Endothelial cell of umbilical vein (primary cell): ENCODE measurements around the gene TYK2. TPM values are rescaled to one million over a fixed set of nuclear protein-coding genes. Genes with fewer than 3 reads are reported as not detected.
A peak's percentile ranks its signal among the peaks of the same experiment; 100 is the strongest.

Experiments used
- BruUV-seq: library from RNA; stranded (reverse); fragments of 400-500 nt; replicated peaks from 2 replicates; lab custom pipeline; 2021; lab: Mats Ljungman, UMichigan
- CTCF ChIA-PET: fragments of 300-600, 350-600 bp; sonication (Branson Sonifier 250); formaldehyde crosslinking; loops from one replicate; lab custom pipeline; 2021; ENCODE audit warnings: antibody characterized with exemption, inconsistent platforms; lab: Charles Lee
- POLR2A ChIA-PET: fragments of 300-600, 350-600 bp; sonication (Branson Sonifier 250); formaldehyde crosslinking; loops from one replicate; lab custom pipeline; 2021; ENCODE audit warnings: antibody characterized with exemption, inconsistent platforms; lab: Charles Lee
- DNase-seq: peaks from one replicate; pipeline ENCODE4 v3.0.0-alpha.2; 2011; ENCODE audit warnings: low read depth, low spot score
- FAIRE-seq: peaks from 2 replicates; lab custom pipeline; 2011; peaks lifted over from hg19 to GRCh38; lab: Jason Lieb, UNC
- H2AFZ ChIP-seq: 2 replicates; pipeline ENCODE4 v1.6.0; 2012; ENCODE audit warnings: low read depth, low read length, control low read depth, inconsistent platforms
- H3K27ac ChIP-seq: 2 replicates; pipeline ENCODE4 v1.5.1; 2011; ENCODE audit warnings: low read depth, mild to moderate bottlenecking, control low read depth, low read length, moderate library complexity; ENCODE audit not compliant: insufficient read depth
- H3K27me3 ChIP-seq, 2 experiments: 2 replicates each; pipeline versions ENCODE4 v1.6.0 to v1.6.1; 2011; ENCODE audit warnings: low read length in 2 of 2, mixed read lengths in 1 of 2; ENCODE audit not compliant: control insufficient read depth in 2 of 2, insufficient read depth in 2 of 2
- H3K36me3 ChIP-seq, 2 experiments: 2 replicates in 1 of 2; 3 replicates in 1 of 2; pipeline ENCODE4 v1.5.1; 2011; ENCODE audit warnings: low read length in 2 of 2, mild to moderate bottlenecking in 1 of 2, moderate library complexity in 1 of 2; ENCODE audit not compliant: control insufficient read depth in 2 of 2, insufficient read depth in 2 of 2; ENCODE audit errors: extremely low read depth in 1 of 2
- H3K4me1 ChIP-seq: 3 replicates; pipeline ENCODE4 v1.5.1; 2011; ENCODE audit warnings: mild to moderate bottlenecking, low read length; ENCODE audit not compliant: control insufficient read depth, insufficient read depth; ENCODE audit errors: extremely low read depth
- H3K4me2 ChIP-seq: 2 replicates; pipeline ENCODE4 v1.6.1; 2011; ENCODE audit warnings: low read length, control low read depth, mixed read lengths; ENCODE audit not compliant: insufficient read depth
- H3K4me3 ChIP-seq, 3 experiments: fragments of 200-600 bp in 1 of 3; sonication (generic), shearing (Covaris generic) in 1 of 3; replicated peaks in 1 of 3; 2 replicates each; pipeline ENCODE4 v1.5.1; 2011 to 2016; ENCODE audit warnings: control low read depth in 3 of 3, low read length in 3 of 3, mild to moderate bottlenecking in 2 of 3, inconsistent platforms in 1 of 3, low read depth in 1 of 3, moderate library complexity in 1 of 3; ENCODE audit not compliant: insufficient read depth in 1 of 3
- H3K79me2 ChIP-seq: 2 replicates; pipeline ENCODE4 v1.6.0; 2012; ENCODE audit warnings: low read length, inconsistent platforms; ENCODE audit not compliant: control insufficient read depth, insufficient read depth
- H3K9ac ChIP-seq: replicated peaks from 2 replicates; pipeline ENCODE3; 2011; ENCODE audit warnings: low read length, control low read depth; ENCODE audit not compliant: insufficient read depth; ENCODE audit errors: extremely low read depth
- H3K9me1 ChIP-seq: replicated peaks from 3 replicates; pipeline ENCODE4 v1.6.0; 2011; ENCODE audit warnings: mild to moderate bottlenecking, low read length; ENCODE audit not compliant: control insufficient read depth, insufficient read depth; ENCODE audit errors: extremely low read depth
- H3K9me3 ChIP-seq: replicated peaks from 2 replicates; pipeline ENCODE4 v1.5.1; 2012; ENCODE audit warnings: low read length, inconsistent platforms; ENCODE audit not compliant: control insufficient read depth, insufficient read depth
- H4K20me1 ChIP-seq: replicated peaks from 2 replicates; pipeline ENCODE3; 2011; ENCODE audit warnings: mild to moderate bottlenecking, low read length; ENCODE audit not compliant: control insufficient read depth, insufficient read depth; ENCODE audit errors: extremely low read depth
- CTCF ChIP-seq, 2 donors: IDR thresholded peaks; 1 replicate in 1 of 2; 2 replicates in 1 of 2; pipeline ENCODE4 v1.5.1; 2011; ENCODE audit warnings: low read length in 2 of 2, mild to moderate bottlenecking in 2 of 2, moderate library complexity in 2 of 2, control low read depth in 1 of 2, inconsistent platforms in 1 of 2, low read depth in 1 of 2; ENCODE audit not compliant: insufficient read depth in 1 of 2; ENCODE audit errors: extremely low read depth in 1 of 2
- FOS ChIP-seq: IDR thresholded peaks from 2 replicates; pipeline ENCODE4 v1.6.1; 2011; ENCODE audit warnings: mild to moderate bottlenecking, low read length, moderate library complexity, borderline replicate concordance; ENCODE audit not compliant: insufficient read depth
- GATA2 ChIP-seq: IDR thresholded peaks from 2 replicates; pipeline ENCODE4 v1.7.0; 2011; ENCODE audit warnings: low read depth, mild to moderate bottlenecking, moderate library complexity, mixed read lengths, low read length; ENCODE audit not compliant: insufficient read length, insufficient read depth
- MAX ChIP-seq: IDR thresholded peaks from 2 replicates; pipeline ENCODE4 v1.6.1; 2011; ENCODE audit not compliant: insufficient read depth, insufficient read length
- dilution Hi-C: fragments of 300-500 bp; cut with MboI; formaldehyde crosslinking; loops from one replicate; pipeline ENCODE4 v1.15.0; 2019; ENCODE audit warnings: low sequenced_read_pairs; ENCODE audit not compliant: extremely low pct_ligation_motif_present
- intact Hi-C: fragments of 100-400 bp; cut with micrococcal nuclease; formaldehyde crosslinking; loops from one replicate; pipeline ENCODE4 v1.10.0; 2022
- polyA plus RNA-seq, 4 experiments: library from polyadenylated mRNA; depleted of rRNA in 3 of 4; stranded (reverse) in 3 of 4; unstranded in 1 of 4; fragments of >200 nt; gene quantifications; 2 replicates each; pipeline versions ENCODE4 v1.2.1 to v1.2.3, GENCODE V29; 2011 to 2012; ENCODE audit warnings: missing spikeins in 1 of 4
- total RNA-seq: library from RNA; stranded (reverse); gene quantifications from 2 replicates; pipeline ENCODE4 v1.2.3, GENCODE V29; 2021

Gene TYK2
- total and polyA plus RNA-seq, 2 donors (not counting 3 experiments of a cell fraction or from before 2014, with no cell fraction given), result 92.9 to 138 TPM

DNA sequence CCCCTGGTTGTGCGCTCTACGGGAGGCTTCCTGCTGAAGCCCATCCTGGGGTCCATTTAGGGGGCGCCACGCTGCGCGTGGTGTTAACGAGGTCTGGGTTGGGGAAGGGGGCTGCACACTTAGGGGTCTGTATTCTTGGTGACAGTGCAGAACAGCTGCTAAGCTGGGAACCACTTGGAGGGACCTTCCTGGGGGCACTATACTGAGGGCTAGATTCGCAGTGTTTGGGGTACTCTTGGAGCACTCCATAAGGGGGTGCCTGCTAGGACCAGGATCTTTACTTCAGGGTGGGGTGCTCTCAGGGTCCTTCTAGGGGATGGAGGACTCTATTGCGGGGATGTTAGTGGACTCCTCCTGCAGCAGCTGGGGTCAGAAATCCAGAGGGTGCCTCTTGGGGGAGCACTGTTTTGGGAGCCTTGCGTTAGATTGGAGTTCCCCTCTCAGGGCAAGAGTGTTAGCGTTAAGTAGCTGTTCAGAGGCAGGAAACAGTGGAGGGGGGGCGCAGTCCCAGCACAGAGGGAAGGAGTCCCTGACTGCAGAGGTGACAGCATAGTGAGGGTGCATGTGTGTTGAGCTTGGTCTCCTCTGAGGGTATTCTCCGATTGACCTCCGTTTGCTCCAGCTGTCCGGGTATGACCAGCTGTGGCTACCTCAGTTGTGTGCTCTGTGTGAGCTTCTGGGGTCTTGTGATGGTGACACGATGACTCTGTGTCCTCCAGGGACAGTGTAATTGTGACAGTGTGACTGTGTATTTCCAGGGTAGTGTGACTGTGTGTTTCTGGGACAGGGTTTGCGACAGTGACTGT, 41.1 kb upstream of the TYK2 start:
- no peaks in the 10 kb centered on the region for H4K20me1 ChIP-seq
- ChIA-PET POLR2A (no interaction called here), CTCF (interaction anchor here (0.7 to 3.2 kb wide), 7 partner anchors 9 to 278 kb away, joined by 3 to 50 read pairs (median 3); partner anchors contain the start of gene CDC37)
- FAIRE-seq (no peak), DNase-seq (no peak)
- H3K4me1 ChIP-seq, result peaks cover 14% of the 10 kb centered on the region
- no TSS peak for BruUV-seq
- TF ChIP-seq FOS, result no peak
- no peak for TF ChIP-seq GATA2
- TF ChIP-seq CTCF (IDR thresholded peaks at IDR 0.05; ENCODE audit: extremely low read depth in 1 of 2, insufficient read depth in 1 of 2, low read depth in 1 of 2, low read length in 2 of 2), result peak in 1 of 2 donors; percentile 0
- no peak for TF ChIP-seq MAX
- H3K27me3 ChIP-seq, result peaks cover 46 to 51% of the 10 kb centered on the region in 2 experiments
- H2AFZ ChIP-seq, result no peak overlapping the region
- H3K4me2 ChIP-seq, result no peak overlapping the region
- dilution Hi-C loops (no loop called here), intact Hi-C loops (no loop called here)
- H3K36me3 ChIP-seq, result no peaks in the 10 kb centered on the region
- no peak overlapping the region for H3K9ac ChIP-seq
- no peaks in the 10 kb centered on the region for H3K79me2 ChIP-seq
- no peak overlapping the region for H3K27ac ChIP-seq
- no peak overlapping the region for H3K4me3 ChIP-seq
- H3K9me3 ChIP-seq, result no peaks in the 10 kb centered on the region
- H3K9me1 ChIP-seq, result no peaks in the 10 kb centered on the region
